HG03432 (cell line): Measurements from ENCODE around the gene MUC5AC.
"Not testable (repeated sequence)": the region's sequence is repeated elsewhere in the genome, so short reads cannot be mapped to it uniquely, and the experiment has no call there.

Source experiments
- ATAC-seq: cut with Tn5 transposase; IDR thresholded peaks from one replicate; pipeline ENCODE4 v1.9.1; 2021; ENCODE audit warnings: mild to moderate bottlenecking, moderate library complexity; ENCODE audit not compliant: unreplicated experiment

MUC5AC gene

GRCh38 chr11:1248951-1249350 is 91.2 kb downstream of the MUC5AC start:
- not testable (repeated sequence) for ATAC-seq

DNA sequence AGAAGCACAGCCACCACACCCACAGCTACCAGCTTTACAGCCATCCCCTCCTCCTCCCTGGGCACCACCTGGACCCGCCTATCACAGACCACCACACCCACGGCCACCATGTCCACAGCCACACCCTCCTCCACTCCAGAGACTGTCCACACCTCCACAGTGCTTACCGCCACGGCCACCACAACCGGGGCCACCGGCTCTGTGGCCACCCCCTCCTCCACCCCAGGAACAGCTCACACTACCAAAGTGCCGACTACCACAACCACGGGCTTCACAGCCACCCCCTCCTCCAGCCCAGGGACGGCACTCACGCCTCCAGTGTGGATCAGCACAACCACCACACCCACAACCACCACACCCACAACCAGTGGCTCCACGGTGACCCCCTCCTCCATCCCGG is 92.7 kb downstream of the MUC5AC start:
- not testable (repeated sequence) for ATAC-seq
